Measurements from ENCODE around the gene CAPNS1.
"Not testable (repeated sequence)": the region's sequence is repeated elsewhere in the genome, so short reads cannot be mapped to it uniquely, and the experiment has no call there.

The CAPNS1 gene

GRCh38 chr19:36151144-36152018 lies 11.5 kb downstream of the CAPNS1 start:
- DNase-seq = no peak

- DNase-seq = no peak
Measured at GRCh38 chr19:36152019-36152351, 12.1 kb downstream of the CAPNS1 start.

- DNase-seq = no peak
Measured at GRCh38 chr19:36152352-36153091, 12.7 kb downstream of the CAPNS1 start, which contains the start of gene COX7A1. COX7A1 (minus strand) TSS chr19:36152447; CDS start chr19:36152407, 40 bp downstream.

GRCh38 chr19:36153126-36153525 lies 13.3 kb downstream of the CAPNS1 start:
- DNase-seq = no peak

GRCh38 chr19:36160821-36161596 lies 21.1 kb downstream of the CAPNS1 start:
- DNase-seq = no peak

- DNase-seq = no peak
Measured at GRCh38 chr19:36163813-36164212, 23.9 kb downstream of the CAPNS1 start.

GRCh38 chr19:36169084-36169760 lies 29.4 kb downstream of the CAPNS1 start:
- DNase-seq = no peak

GRCh38 chr19:36172852-36173251 lies 33.0 kb downstream of the CAPNS1 start:
- no peak for DNase-seq

- DNase-seq = not testable (repeated sequence)
Measured at GRCh38 chr19:36173846-36174245, 34.0 kb downstream of the CAPNS1 start.

GRCh38 chr19:36179077-36179476 lies 39.2 kb downstream of the CAPNS1 start:
- DNase-seq = not testable (repeated sequence)

- DNase-seq = no peak
Measured at GRCh38 chr19:36182612-36183244, 42.9 kb downstream of the CAPNS1 start.

GRCh38 chr19:36183245-36183628 lies 43.4 kb downstream of the CAPNS1 start:
- DNase-seq = no peak

GRCh38 chr19:36186722-36187121 lies 46.9 kb downstream of the CAPNS1 start:
- DNase-seq = not testable (repeated sequence)

GRCh38 chr19:36196249-36196648 lies 56.4 kb downstream of the CAPNS1 start:
- DNase-seq = no peak

- no peak for DNase-seq
Measured at GRCh38 chr19:36198119-36198518, 58.3 kb downstream of the CAPNS1 start.

Measured in hematopoietic multipotent progenitor cell treated with erythropoietin and hydrocortisone succinate and interleukin-3 and kit ligand, for 8 days (in vitro differentiated cells).